SK-N-MC (cell line): Measurements from ENCODE around the gene PHLDA1.

Experiments
- EZH2 ChIP-seq: fragments of 200-600 bp; sonication (generic); IDR thresholded peaks from one replicate; pipeline ENCODE4 v1.6.1; 2017; ENCODE audit warnings: antibody characterized with exemption
- FOXP2 ChIP-seq: optimal IDR thresholded peaks from 2 replicates; pipeline ENCODE3; 2011; ENCODE audit warnings: mild to moderate bottlenecking, moderate library complexity; ENCODE audit not compliant: insufficient read depth; ENCODE audit errors: extremely low read length, control extremely low read depth
- POLR2AphosphoS5 ChIP-seq: IDR thresholded peaks from 2 replicates; pipeline ENCODE4 v1.6.1; 2012; ENCODE audit warnings: mild to moderate bottlenecking, low read depth, low read length, borderline replicate concordance

DNA sequence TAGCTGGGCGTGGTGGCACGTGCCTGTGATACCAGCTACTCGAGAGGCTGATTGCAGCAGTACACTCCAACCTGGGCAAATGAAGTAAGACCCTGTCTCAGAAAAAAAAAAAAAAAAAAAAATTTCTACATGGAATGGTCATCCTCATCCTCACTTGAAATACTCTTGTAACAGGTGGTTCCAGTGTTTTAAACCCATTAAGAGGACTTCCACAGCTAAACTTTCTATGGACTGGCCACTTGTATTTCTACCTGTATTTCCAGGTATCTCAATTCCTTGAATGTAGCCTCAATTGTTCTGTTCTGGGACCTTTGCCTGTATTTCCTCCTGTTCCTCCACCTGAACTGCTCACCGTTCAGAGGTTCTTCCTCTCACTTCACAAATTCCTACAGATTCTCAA lies 11.8 kb upstream of the PHLDA1 start:
- TF ChIP-seq EZH2 (no peak), POLR2AphosphoS5 (no peak), FOXP2 (no peak)
